Measurements from ENCODE around the gene TAF3. TPM values are rescaled to one million over a fixed set of nuclear protein-coding genes. Genes with fewer than 3 reads are reported as not detected.

Gene TAF3
- total and polyA plus RNA-seq, 8 donors: 7.0 to 10.4 (median 9.2) TPM

DNA sequence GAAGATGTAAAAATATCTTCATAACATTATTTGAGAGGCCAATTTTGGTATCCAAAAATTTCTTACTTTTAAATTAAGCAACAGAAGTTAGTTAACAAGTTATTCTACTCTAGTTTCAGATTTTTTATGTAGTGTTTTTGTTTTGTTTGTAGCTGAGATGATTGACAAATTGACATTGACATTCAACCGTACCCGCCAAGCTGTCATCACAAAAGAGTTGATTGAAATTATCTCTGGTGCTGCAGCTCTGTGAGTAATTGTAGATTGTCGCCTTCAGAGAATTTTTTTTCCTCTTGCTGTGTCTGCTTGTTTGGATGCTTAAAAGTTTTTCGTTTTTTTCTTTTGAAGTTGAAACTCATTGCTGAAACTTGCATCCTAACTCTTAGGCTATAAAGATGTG, 15.7 kb upstream of the TAF3 start:
- ATAC-seq: no peak
- H3K36me3 ChIP-seq: peaks cover 0 to 100% of the 10 kb centered on the region in 2 donors

DNA sequence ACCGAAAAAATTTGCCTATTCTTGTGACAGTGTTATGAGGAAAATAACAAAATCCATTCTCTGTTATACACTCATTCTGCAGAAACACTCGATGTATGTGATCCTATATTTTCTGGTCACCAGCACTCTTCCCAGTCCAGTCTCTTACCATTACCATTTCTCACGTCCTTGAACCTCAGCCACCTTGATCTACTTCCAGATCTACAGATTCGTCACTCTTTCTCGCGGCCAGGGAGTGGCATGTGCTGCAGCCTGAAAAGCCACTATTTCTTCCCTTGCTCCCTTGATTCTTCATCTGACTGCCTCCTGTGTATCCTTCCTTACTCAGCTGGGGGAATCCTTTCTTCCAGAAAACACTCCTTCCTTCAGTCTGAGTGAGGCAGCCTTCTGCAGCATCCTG, 14.1 kb upstream of the TAF3 start:
- H3K9me3 ChIP-seq: no peaks in the 10 kb centered on the region
- H3K4me3 ChIP-seq: no peak overlapping the region
- DNase-seq (no peak), ATAC-seq (no peak)
- H3K4me1 ChIP-seq: no peaks in the 10 kb centered on the region
- H3K27me3 ChIP-seq: no peaks in the 10 kb centered on the region
- intact Hi-C loops (cut with DNase I): no loop called here
- no peak overlapping the region for H3K27ac ChIP-seq
- peaks cover 0 to 96% of the 10 kb centered on the region in 2 donors for H3K36me3 ChIP-seq
- TF ChIP-seq, protein P1, sequence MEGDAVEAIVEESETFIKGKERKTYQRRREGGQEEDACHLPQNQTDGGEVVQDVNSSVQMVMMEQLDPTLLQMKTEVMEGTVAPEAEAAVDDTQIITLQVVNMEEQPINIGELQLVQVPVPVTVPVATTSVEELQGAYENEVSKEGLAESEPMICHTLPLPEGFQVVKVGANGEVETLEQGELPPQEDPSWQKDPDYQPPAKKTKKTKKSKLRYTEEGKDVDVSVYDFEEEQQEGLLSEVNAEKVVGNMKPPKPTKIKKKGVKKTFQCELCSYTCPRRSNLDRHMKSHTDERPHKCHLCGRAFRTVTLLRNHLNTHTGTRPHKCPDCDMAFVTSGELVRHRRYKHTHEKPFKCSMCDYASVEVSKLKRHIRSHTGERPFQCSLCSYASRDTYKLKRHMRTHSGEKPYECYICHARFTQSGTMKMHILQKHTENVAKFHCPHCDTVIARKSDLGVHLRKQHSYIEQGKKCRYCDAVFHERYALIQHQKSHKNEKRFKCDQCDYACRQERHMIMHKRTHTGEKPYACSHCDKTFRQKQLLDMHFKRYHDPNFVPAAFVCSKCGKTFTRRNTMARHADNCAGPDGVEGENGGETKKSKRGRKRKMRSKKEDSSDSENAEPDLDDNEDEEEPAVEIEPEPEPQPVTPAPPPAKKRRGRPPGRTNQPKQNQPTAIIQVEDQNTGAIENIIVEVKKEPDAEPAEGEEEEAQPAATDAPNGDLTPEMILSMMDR (IDR thresholded peaks at IDR 0.05): no peak

More for the DNA sequence above, 15.7 kb upstream of the TAF3 start:
- no peak for DNase-seq
- H3K4me3 ChIP-seq: no peak overlapping the region
- no peaks in the 10 kb centered on the region for H3K27me3 ChIP-seq
- peaks cover 0 to under 1% of the 10 kb centered on the region in 2 donors for H3K4me1 ChIP-seq
- TF ChIP-seq, protein P1 (IDR thresholded peaks at IDR 0.05): no peak
- H3K27ac ChIP-seq: no peak overlapping the region
- H3K9me3 ChIP-seq: no peaks in the 10 kb centered on the region
- intact Hi-C loops (cut with DNase I): no loop called here

DNA sequence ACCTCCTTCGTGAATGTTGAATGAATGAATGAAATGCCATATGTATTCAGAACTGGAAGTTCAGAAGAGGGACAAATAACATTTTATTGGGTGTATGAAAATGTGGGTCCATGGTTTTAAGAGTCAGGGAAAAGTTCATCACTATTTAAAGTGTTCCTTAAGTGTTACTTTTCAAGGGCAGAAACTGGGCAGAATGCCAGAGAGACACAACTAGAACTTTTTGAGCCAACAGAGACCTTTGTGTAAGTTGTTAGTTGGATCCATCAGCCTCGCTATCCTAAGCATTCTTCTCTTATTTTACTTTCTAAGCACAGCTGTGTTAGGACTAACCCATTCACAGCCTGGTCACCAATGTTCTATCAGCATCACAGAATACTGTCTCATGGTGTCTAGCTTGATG, 13.6 kb upstream of the TAF3 start:
- Histone ChIP-seq H3K27me3 (no peaks in the 10 kb centered on the region), H3K27ac (no peak overlapping the region), H3K9me3 (no peaks in the 10 kb centered on the region), H3K4me1 (no peaks in the 10 kb centered on the region), H3K4me3 (no peak overlapping the region), H3K36me3 (peaks cover 0 to 90% of the 10 kb centered on the region in 2 donors)
- intact Hi-C loops (cut with DNase I): no loop called here
- ATAC-seq (no peak), DNase-seq (peak in 1 of 4 donors; percentile 15)
- TF ChIP-seq, protein P1 (IDR thresholded peaks at IDR 0.05): no peak

DNA sequence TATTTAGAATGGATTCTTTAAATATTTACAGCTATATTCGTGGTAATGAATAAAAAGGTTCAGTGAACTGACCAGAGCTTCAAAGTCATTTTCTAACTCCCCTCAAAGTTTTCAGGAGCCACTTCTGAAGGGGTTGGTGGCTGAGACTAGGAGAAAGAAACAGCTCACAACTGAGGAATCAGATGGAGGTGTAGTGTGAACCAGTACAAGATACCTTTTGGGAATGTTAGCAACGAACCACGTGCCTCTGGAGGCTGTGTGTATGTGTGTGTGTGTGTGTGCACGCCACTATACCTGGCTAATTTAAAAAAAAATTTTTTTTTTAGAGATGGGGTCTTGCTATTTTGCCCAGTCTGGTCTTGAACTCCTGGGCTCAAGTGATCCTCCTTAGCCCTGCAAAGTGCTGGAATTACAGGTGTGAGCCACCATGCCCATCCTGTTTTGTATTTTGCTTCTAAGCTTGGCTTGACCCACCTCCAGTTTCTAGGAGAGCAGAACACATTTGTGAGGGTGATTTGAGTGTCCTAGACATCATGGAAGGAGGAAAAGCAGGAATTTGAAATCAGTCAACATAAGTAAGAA, 9.5 kb upstream of the TAF3 start:
- intact Hi-C loops (cut with DNase I): no loop called here
- TF ChIP-seq, protein P1 (IDR thresholded peaks at IDR 0.05): no peak

DNA sequence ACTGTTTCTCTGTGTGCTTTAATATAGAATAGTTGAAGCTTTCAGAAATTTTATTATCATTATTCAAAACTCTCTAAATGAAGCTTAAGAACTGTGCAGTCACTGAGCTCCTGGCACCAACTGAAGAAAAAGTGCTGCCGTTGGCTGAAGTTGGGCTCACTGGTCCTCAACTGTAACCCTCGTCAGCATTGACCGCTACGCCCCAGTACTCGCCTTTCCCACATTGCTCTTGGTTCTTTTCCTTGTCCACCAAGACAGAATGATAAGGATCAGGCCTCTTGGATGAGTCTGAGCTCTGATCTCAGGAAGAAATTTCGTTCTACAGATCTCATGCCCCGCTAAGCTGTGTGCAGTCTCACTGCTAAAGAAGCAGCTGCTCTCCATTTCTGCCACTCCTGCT, 7.9 kb upstream of the TAF3 start:
- TF ChIP-seq, protein P1 (IDR thresholded peaks at IDR 0.05): no peak
- DNase-seq: no peak

More for the DNA sequence above, 9.5 kb upstream of the TAF3 start:
- Histone ChIP-seq H3K4me3 (no peak overlapping the region), H3K9me3 (no peaks in the 10 kb centered on the region), H3K27me3 (no peaks in the 10 kb centered on the region), H3K36me3 (peaks cover 0 to 50% of the 10 kb centered on the region in 2 donors), H3K4me1 (no peaks in the 10 kb centered on the region), H3K27ac (no peak overlapping the region)
- ATAC-seq (no peak), DNase-seq (no peak)

More for the DNA sequence above, 7.9 kb upstream of the TAF3 start:
- Histone ChIP-seq H3K27me3 (no peaks in the 10 kb centered on the region), H3K27ac (no peak overlapping the region), H3K36me3 (peaks cover 0 to 33% of the 10 kb centered on the region in 2 donors), H3K4me3 (no peak overlapping the region), H3K9me3 (no peaks in the 10 kb centered on the region), H3K4me1 (no peaks in the 10 kb centered on the region)
- intact Hi-C loops (cut with DNase I): no loop called here
- no peak for ATAC-seq

Data from left lung (tissue), 10 donors.